ENCODE data around the gene TSTD1.

The TSTD1 gene

GRCh38 chr1:161071886-161072371, 33.2 kb upstream of the TSTD1 start:
- CTCF ChIA-PET: interaction anchor here (0.6 to 1.2 kb wide), 4 partner anchors 54 to 562 kb away, joined by 3 to 4 read pairs (median 3); no protein-coding TSS in a partner anchor
- DNase-seq (ENCODE audit: extremely low spot score): peak; percentile 71

GRCh38 chr1:161070761-161071160, 32.0 kb upstream of the TSTD1 start:
- no peak for DNase-seq (ENCODE audit: extremely low spot score)

More at GRCh38 chr1:161071886-161072371, 33.2 kb upstream of the TSTD1 start:
- TF ChIP-seq FOXM1 (IDR thresholded peaks at IDR 0.05; ENCODE audit: borderline replicate concordance) (no peak), TARDBP (IDR thresholded peaks at IDR 0.05) (no peak), CTBP1 (IDR thresholded peaks at IDR 0.05; ENCODE audit: borderline replicate concordance) (no peak), BHLHE40 (IDR thresholded peaks at IDR 0.05; ENCODE audit: borderline replicate concordance) (no peak), ZNF384 (IDR thresholded peaks at IDR 0.05) (no peak), ARNT (IDR thresholded peaks at IDR 0.05) (no peak), PKNOX1 (IDR thresholded peaks at IDR 0.05) (no peak), FOXK2 (IDR thresholded peaks at IDR 0.05) (no peak), L3MBTL2 (conservative IDR thresholded peaks at IDR 0.05) (no peak), HDGF (IDR thresholded peaks at IDR 0.05; ENCODE audit: borderline replicate concordance) (no peak), ELF4 (IDR thresholded peaks at IDR 0.05) (no peak), FOXA1 (IDR thresholded peaks at IDR 0.05) (no peak), SUZ12 (IDR thresholded peaks at IDR 0.05) (no peak), SP1 (IDR thresholded peaks at IDR 0.05) (no peak)
- POLR2A ChIA-PET: no interaction called here

GRCh38 chr1:161069731-161070270, 31.0 kb upstream of the TSTD1 start, which contains the start of gene ARHGAP30:
Gene ARHGAP30 (minus strand): TSS chr1:161069891. CDS start chr1:161069624, 267 bp downstream.
- POLR2A ChIA-PET: no interaction called here

More at GRCh38 chr1:161070761-161071160, 32.0 kb upstream of the TSTD1 start:
- TF ChIP-seq PKNOX1 (IDR thresholded peaks at IDR 0.05) (no peak), FOXM1 (IDR thresholded peaks at IDR 0.05; ENCODE audit: borderline replicate concordance) (no peak), ARNT (IDR thresholded peaks at IDR 0.05) (no peak), L3MBTL2 (conservative IDR thresholded peaks at IDR 0.05) (no peak), CTBP1 (IDR thresholded peaks at IDR 0.05; ENCODE audit: borderline replicate concordance) (no peak), FOXA1 (IDR thresholded peaks at IDR 0.05) (no peak), ELF4 (IDR thresholded peaks at IDR 0.05) (no peak), TARDBP (IDR thresholded peaks at IDR 0.05) (no peak), NFRKB (IDR thresholded peaks at IDR 0.05) (no peak), FOXK2 (IDR thresholded peaks at IDR 0.05) (no peak), HDGF (IDR thresholded peaks at IDR 0.05; ENCODE audit: borderline replicate concordance) (no peak), BHLHE40 (IDR thresholded peaks at IDR 0.05; ENCODE audit: borderline replicate concordance) (no peak), ZNF384 (IDR thresholded peaks at IDR 0.05) (no peak), SUZ12 (IDR thresholded peaks at IDR 0.05) (no peak), SP1 (IDR thresholded peaks at IDR 0.05) (no peak), LEF1 (IDR thresholded peaks at IDR 0.05; ENCODE audit: borderline replicate concordance) (no peak)
- CTCF ChIA-PET: interaction anchor here (0.6 to 1.2 kb wide), 2 partner anchors 48 to 52 kb away, joined by 3 read pairs; no protein-coding TSS in a partner anchor
- POLR2A ChIA-PET: no interaction called here

GRCh38 chr1:161069241-161069640, 30.5 kb upstream of the TSTD1 start:
- no peak for TF ChIP-seq TARDBP (IDR thresholded peaks at IDR 0.05)
- TF ChIP-seq CTBP1 (IDR thresholded peaks at IDR 0.05; ENCODE audit: borderline replicate concordance): no peak
- TF ChIP-seq HDGF (IDR thresholded peaks at IDR 0.05; ENCODE audit: borderline replicate concordance): no peak
- TF ChIP-seq ELF4 (IDR thresholded peaks at IDR 0.05): no peak
- no peak for TF ChIP-seq L3MBTL2 (conservative IDR thresholded peaks at IDR 0.05)
- TF ChIP-seq ZNF384 (IDR thresholded peaks at IDR 0.05): no peak
- no peak for TF ChIP-seq ARNT (IDR thresholded peaks at IDR 0.05)
- TF ChIP-seq SP1 (IDR thresholded peaks at IDR 0.05): no peak
- no peak for TF ChIP-seq PKNOX1 (IDR thresholded peaks at IDR 0.05)
- DNase-seq (ENCODE audit: extremely low spot score): no peak
- CTCF ChIA-PET: no interaction called here
- POLR2A ChIA-PET: no interaction called here

More at GRCh38 chr1:161069731-161070270, 31.0 kb upstream of the TSTD1 start, which contains the start of gene ARHGAP30:
- TF ChIP-seq NFRKB (IDR thresholded peaks at IDR 0.05) (no peak), ARNT (IDR thresholded peaks at IDR 0.05) (no peak), ELF4 (IDR thresholded peaks at IDR 0.05) (no peak), TARDBP (IDR thresholded peaks at IDR 0.05) (no peak), SP1 (IDR thresholded peaks at IDR 0.05) (no peak), PKNOX1 (IDR thresholded peaks at IDR 0.05) (no peak), HDGF (IDR thresholded peaks at IDR 0.05; ENCODE audit: borderline replicate concordance) (no peak), CTBP1 (IDR thresholded peaks at IDR 0.05; ENCODE audit: borderline replicate concordance) (no peak), FOXA1 (IDR thresholded peaks at IDR 0.05) (no peak), ZNF384 (IDR thresholded peaks at IDR 0.05) (no peak), L3MBTL2 (conservative IDR thresholded peaks at IDR 0.05) (no peak), LEF1 (IDR thresholded peaks at IDR 0.05; ENCODE audit: borderline replicate concordance) (no peak), BHLHE40 (IDR thresholded peaks at IDR 0.05; ENCODE audit: borderline replicate concordance) (no peak), SUZ12 (IDR thresholded peaks at IDR 0.05) (no peak), FOXM1 (IDR thresholded peaks at IDR 0.05; ENCODE audit: borderline replicate concordance) (no peak)
- DNase-seq (ENCODE audit: extremely low spot score): no peak
- CTCF ChIA-PET: interaction anchor here (0.5 kb wide), 1 partner anchor 79 kb away, joined by 3 read pairs; no protein-coding TSS in a partner anchor

Data from HEK293T (cell line).